Mucosa of descending colon (tissue), 3 donors: ENCODE data around the gene SCYL2. TPM values are rescaled to one million over a fixed set of nuclear protein-coding genes. Genes with fewer than 3 reads are reported as not detected.
A peak's percentile ranks its signal among the peaks of the same experiment; 100 is the strongest.

Experiments used
- ATAC-seq: fragments of 200-7000 bp; cut with Tn5 transposase; one replicate; pipeline ENCODE4 v1.9.1; 2020; ENCODE audit warnings: mild to moderate bottlenecking, moderate library complexity
- DNase-seq, 3 donors: peaks; one replicate each; pipeline ENCODE4 v3.0.0-alpha.2; 2020
- H3K36me3 ChIP-seq: fragments of 200-600 bp; one replicate; pipeline ENCODE4 v1.8.0; 2021; ENCODE audit warnings: low read depth, mild to moderate bottlenecking
- H3K4me1 ChIP-seq: fragments of 200-600 bp; one replicate; pipeline ENCODE4 v1.8.0; 2021; ENCODE audit warnings: low read depth, mild to moderate bottlenecking
- H3K4me3 ChIP-seq: fragments of 200-600 bp; one replicate; pipeline ENCODE4 v1.8.0; 2021; ENCODE audit warnings: mild to moderate bottlenecking
- H3K9me3 ChIP-seq: fragments of 200-600 bp; one replicate; pipeline ENCODE4 v1.8.0; 2021; ENCODE audit warnings: mild to moderate bottlenecking
- CTCF ChIP-seq: fragments of 200-600 bp; IDR thresholded peaks from one replicate; pipeline ENCODE4 v1.8.0; 2022; ENCODE audit warnings: antibody characterized with exemption, mild to moderate bottlenecking
- intact Hi-C, 2 donors: fragments of 100-400 bp; cut with DNase I in 1 of 2; cut with micrococcal nuclease in 1 of 2; formaldehyde crosslinking; loops; one replicate each; pipeline versions ENCODE4 v1.11.0 to v1.11.1; 2022; cut with DNase I, micrococcal nuclease
- total RNA-seq, 3 donors: library from RNA; stranded (reverse); fragmentation: NEBNext Ultra II Directional in 2 of 3; extraction: Animal tissue kit (Norgen Biotek cat#: 25700) in 2 of 3; gene quantifications; one replicate each; pipeline versions ENCODE4 v1.2.1 to v1.2.4, GENCODE V29; 2021 to 2023
- donor health status: DM: no; HTN: no; CAD: no; lungs with moderate emphysema.
- donor health status: DM: no; HTN: no; CAD: no.
- donor health status: DM: no; HTN: yes; CAD: no.

The SCYL2 gene
- total RNA-seq, 3 donors from 2014 or later, result 56.8 to 64.6 (median 63.4) TPM

GRCh38 chr12:100266585-100266834 lies 467 bp upstream of the SCYL2 start:
- Histone ChIP-seq H3K4me3 (peak overlapping the region; percentile 95), H3K36me3 (no peaks in the 10 kb centered on the region), H3K4me1 (peaks cover 20% of the 10 kb centered on the region), H3K9me3 (no peaks in the 10 kb centered on the region)
- no peak for TF ChIP-seq CTCF
- peak; percentile 84 for ATAC-seq
- DNase-seq, result peak in 1 of 3 donors; percentile 100
- intact Hi-C loops, result no loop called here

GRCh38 chr12:100267603-100268281 lies 765 bp downstream of the SCYL2 start:
- peak; percentile 32 for ATAC-seq
- peaks cover 22% of the 10 kb centered on the region for H3K4me1 ChIP-seq
- no peaks in the 10 kb centered on the region for H3K9me3 ChIP-seq
- H3K36me3 ChIP-seq, result no peaks in the 10 kb centered on the region
- DNase-seq, result peak in 1 of 3 donors; percentile 58
- no peak for TF ChIP-seq CTCF
- peak overlapping the region; percentile 95 for H3K4me3 ChIP-seq
- intact Hi-C loops, result no loop called here

- intact Hi-C loops, result no loop called here
- TF ChIP-seq CTCF, result no peak
- Histone ChIP-seq H3K9me3 (no peaks in the 10 kb centered on the region), H3K36me3 (no peaks in the 10 kb centered on the region), H3K4me3 (no peak overlapping the region), H3K4me1 (peaks cover 22% of the 10 kb centered on the region)
- no peak for DNase-seq
- no peak for ATAC-seq
These were observed 2.0 kb downstream of the SCYL2 start for GRCh38 chr12:100268835-100269564.

- ATAC-seq (no peak), DNase-seq (no peak)
- no peak for TF ChIP-seq CTCF
- Histone ChIP-seq H3K4me1 (peaks cover 15% of the 10 kb centered on the region), H3K36me3 (no peaks in the 10 kb centered on the region), H3K4me3 (no peak overlapping the region), H3K9me3 (no peaks in the 10 kb centered on the region)
- intact Hi-C loops, result no loop called here
These were observed 6.8 kb downstream of the SCYL2 start for GRCh38 chr12:100273782-100274181.

GRCh38 chr12:100274291-100274690 lies 7.3 kb downstream of the SCYL2 start:
- H3K4me1 ChIP-seq, result peaks cover 14% of the 10 kb centered on the region
- ATAC-seq (no peak), DNase-seq (no peak)
- TF ChIP-seq CTCF, result no peak
- H3K4me3 ChIP-seq, result no peak overlapping the region
- intact Hi-C loops, result no loop called here
- H3K36me3 ChIP-seq, result no peaks in the 10 kb centered on the region
- H3K9me3 ChIP-seq, result no peaks in the 10 kb centered on the region
